ENCODE data around the gene OSBPL1A. TPM values are rescaled to one million over a fixed set of nuclear protein-coding genes. Genes with fewer than 3 reads are reported as not detected.
"Not testable (repeated sequence)": the region's sequence is repeated elsewhere in the genome, so short reads cannot be mapped to it uniquely, and the experiment has no call there.

OSBPL1A gene
- total and polyA plus RNA-seq, 2 experiments from 2014 or later = 24.6 to 31.3 TPM

DNA sequence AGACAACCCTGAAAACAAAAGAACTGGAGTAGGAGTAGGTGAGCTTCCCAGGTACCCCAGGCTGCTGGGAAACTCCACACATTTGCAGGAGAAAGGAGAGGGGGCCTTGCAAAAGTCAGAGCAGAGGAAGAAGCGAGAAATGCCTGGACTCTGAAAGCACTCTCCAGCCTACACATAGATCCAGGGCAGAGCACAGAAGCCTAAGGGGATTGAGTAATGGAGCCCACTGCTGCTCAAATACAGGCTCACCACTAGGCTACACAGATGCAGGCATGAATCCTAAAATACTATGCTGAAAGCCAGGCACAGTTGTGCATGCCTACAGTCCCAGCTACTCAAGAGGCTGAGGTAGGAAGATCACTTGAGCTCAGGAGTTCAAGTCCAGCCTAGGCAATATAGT is 33.4 kb downstream of the OSBPL1A start:
- no peak for DNase-seq (ENCODE audit: low spot score)
- no peaks in the 10 kb centered on the region for H3K4me1 ChIP-seq (ENCODE audit: insufficient read depth)
- H3K27ac ChIP-seq = no peak overlapping the region
- WGBS (ENCODE audit: low lambda C conversion rate, missing lambda C conversion rate) = 100% methylated on average over 1 of the region's 1 CpG
- no peak for TF ChIP-seq EZH2phosphoT487 (IDR thresholded peaks at IDR 0.05; ENCODE audit: low read depth, severe bottlenecking, unreplicated experiment)
- no peak for TF ChIP-seq EZH2 (IDR thresholded peaks at IDR 0.05; ENCODE audit: borderline replicate concordance)
- TF ChIP-seq, protein P1, sequence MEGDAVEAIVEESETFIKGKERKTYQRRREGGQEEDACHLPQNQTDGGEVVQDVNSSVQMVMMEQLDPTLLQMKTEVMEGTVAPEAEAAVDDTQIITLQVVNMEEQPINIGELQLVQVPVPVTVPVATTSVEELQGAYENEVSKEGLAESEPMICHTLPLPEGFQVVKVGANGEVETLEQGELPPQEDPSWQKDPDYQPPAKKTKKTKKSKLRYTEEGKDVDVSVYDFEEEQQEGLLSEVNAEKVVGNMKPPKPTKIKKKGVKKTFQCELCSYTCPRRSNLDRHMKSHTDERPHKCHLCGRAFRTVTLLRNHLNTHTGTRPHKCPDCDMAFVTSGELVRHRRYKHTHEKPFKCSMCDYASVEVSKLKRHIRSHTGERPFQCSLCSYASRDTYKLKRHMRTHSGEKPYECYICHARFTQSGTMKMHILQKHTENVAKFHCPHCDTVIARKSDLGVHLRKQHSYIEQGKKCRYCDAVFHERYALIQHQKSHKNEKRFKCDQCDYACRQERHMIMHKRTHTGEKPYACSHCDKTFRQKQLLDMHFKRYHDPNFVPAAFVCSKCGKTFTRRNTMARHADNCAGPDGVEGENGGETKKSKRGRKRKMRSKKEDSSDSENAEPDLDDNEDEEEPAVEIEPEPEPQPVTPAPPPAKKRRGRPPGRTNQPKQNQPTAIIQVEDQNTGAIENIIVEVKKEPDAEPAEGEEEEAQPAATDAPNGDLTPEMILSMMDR (IDR thresholded peaks at IDR 0.05; ENCODE audit: poor library complexity) = no peak
- no peaks in the 10 kb centered on the region for H3K36me3 ChIP-seq (replicated peaks; ENCODE audit: insufficient read depth, low read depth)
- no peaks in the 10 kb centered on the region for H3K27me3 ChIP-seq
- H3K79me2 ChIP-seq = no peaks in the 10 kb centered on the region
- no peak overlapping the region for H3K4me3 ChIP-seq
- no peak overlapping the region for H3K4me2 ChIP-seq
- no peaks in the 10 kb centered on the region for H4K20me1 ChIP-seq (ENCODE audit: insufficient read depth, poor library complexity, severe bottlenecking)
- no peaks in the 10 kb centered on the region for H3K9me2 ChIP-seq (replicated peaks; ENCODE audit: insufficient read depth)
- no peaks in the 10 kb centered on the region for H3K9me3 ChIP-seq (ENCODE audit: low read depth)
- no peak overlapping the region for H2AFZ ChIP-seq

DNA sequence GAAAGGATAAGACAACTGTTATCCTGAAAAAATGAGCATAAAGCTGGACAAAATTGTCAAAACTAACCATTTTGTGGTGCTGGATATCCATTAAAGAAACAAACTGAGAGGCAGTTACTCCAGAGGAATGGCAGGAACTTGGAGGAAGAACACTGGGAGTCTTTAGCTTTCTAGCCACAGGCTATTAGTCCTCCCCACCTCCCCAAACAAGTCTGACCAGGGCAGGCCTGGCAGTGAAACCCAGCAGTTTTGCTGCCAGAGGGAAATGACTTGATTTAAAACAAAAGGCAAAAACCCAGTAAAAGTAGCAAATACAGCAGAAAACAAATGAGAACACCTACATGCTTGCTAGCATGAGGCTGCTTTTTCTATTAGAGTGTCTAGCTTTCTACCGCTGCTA is 34.9 kb downstream of the OSBPL1A start:
- H3K9me2 ChIP-seq (replicated peaks; ENCODE audit: insufficient read depth) = no peaks in the 10 kb centered on the region
- no peak overlapping the region for H3K4me3 ChIP-seq
- H3K9me3 ChIP-seq (ENCODE audit: low read depth) = no peaks in the 10 kb centered on the region
- 86% methylated on average over 1 of the region's 1 CpG for WGBS (ENCODE audit: low lambda C conversion rate, missing lambda C conversion rate)
- no peak for DNase-seq (ENCODE audit: low spot score)
- no peaks in the 10 kb centered on the region for H3K4me1 ChIP-seq (ENCODE audit: insufficient read depth)
- no peaks in the 10 kb centered on the region for H3K36me3 ChIP-seq (replicated peaks; ENCODE audit: insufficient read depth, low read depth)
- no peak overlapping the region for H3K27ac ChIP-seq
- TF ChIP-seq, protein P1 (IDR thresholded peaks at IDR 0.05; ENCODE audit: poor library complexity) = no peak
- H3K27me3 ChIP-seq = no peaks in the 10 kb centered on the region
- H3K79me2 ChIP-seq = no peaks in the 10 kb centered on the region
- H2AFZ ChIP-seq = no peak overlapping the region
- H3K4me2 ChIP-seq = no peak overlapping the region
- H4K20me1 ChIP-seq (ENCODE audit: insufficient read depth, poor library complexity, severe bottlenecking) = no peaks in the 10 kb centered on the region

DNA sequence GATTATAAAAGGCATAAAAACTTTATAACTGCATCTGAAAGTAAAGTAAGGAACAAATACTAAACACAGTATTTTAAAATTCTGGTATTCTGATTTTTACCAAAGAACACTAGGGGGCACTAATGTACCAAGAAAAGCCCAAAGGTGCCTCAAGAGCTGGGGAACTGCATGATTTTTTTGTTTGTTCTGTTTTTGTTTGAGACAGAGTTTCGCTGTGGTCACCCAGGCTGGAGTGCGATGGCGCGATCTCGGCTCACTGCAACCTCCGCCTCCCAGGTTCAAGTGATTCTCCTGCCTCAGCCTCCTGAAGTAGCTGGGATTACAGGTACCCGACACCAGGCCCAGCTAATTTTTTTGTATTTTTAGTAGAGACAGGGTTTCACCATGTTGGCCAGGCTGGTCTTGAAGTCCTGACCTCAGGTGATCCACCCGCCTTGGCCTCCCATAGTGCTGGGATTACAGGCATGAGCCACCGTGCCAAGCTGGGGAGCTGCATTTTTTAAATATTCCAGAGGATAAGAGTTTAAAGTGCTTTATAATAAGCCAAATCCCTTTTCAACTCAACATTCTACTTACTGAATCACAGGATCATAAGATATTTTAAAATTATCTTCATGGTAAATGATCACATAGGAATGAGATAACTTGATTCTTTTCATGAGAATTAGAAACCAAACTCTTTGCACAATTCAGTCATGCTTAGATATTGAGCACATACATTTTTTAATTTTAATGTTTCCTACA is 37.7 kb downstream of the OSBPL1A start:
- H3K9me3 ChIP-seq (ENCODE audit: low read depth); H3K4me3 ChIP-seq; H3K36me3 ChIP-seq (replicated peaks; ENCODE audit: insufficient read depth, low read depth); H3K4me1 ChIP-seq (ENCODE audit: insufficient read depth); H3K27ac ChIP-seq; H3K27me3 ChIP-seq; H3K9me2 ChIP-seq (replicated peaks; ENCODE audit: insufficient read depth); H3K79me2 ChIP-seq; H4K20me1 ChIP-seq (ENCODE audit: insufficient read depth, poor library complexity, severe bottlenecking): not testable (repeated sequence)
- TF ChIP-seq, protein P1 (IDR thresholded peaks at IDR 0.05; ENCODE audit: poor library complexity) = peak; percentile 85
- WGBS (ENCODE audit: low lambda C conversion rate, missing lambda C conversion rate) = 26% methylated on average over 9 of the region's 9 CpGs
- H2AFZ ChIP-seq = peak overlapping the region; percentile 20
- peak overlapping the region; percentile 57 for H3K4me2 ChIP-seq
- DNase-seq (ENCODE audit: low spot score) = peak; percentile 67

DNA sequence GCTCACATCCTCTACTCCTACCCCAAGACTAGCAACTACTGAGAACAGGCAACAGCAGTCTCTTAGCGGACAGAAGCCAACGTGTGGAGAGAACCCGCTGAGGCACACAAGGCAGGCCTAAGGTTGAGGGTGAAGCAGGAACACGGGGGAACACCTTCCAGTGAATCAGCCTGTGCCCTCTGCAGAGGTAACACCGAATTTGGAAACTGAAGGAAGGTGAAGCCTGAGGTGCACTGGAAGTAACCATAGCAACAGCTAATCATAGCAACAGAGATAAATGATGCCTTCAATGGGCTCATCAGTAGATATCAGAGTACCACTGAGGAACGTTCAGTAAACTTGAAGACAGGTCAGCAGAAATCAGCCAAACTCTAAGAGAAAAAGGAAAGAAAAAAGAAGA is 43.3 kb downstream of the OSBPL1A start:
- Histone ChIP-seq H2AFZ (no peak overlapping the region), H4K20me1 (ENCODE audit: insufficient read depth, poor library complexity, severe bottlenecking) (no peaks in the 10 kb centered on the region), H3K79me2 (no peaks in the 10 kb centered on the region), H3K9me3 (ENCODE audit: low read depth) (no peaks in the 10 kb centered on the region), H3K27me3 (no peaks in the 10 kb centered on the region), H3K4me1 (ENCODE audit: insufficient read depth) (no peaks in the 10 kb centered on the region), H3K27ac (no peak overlapping the region), H3K9me2 (replicated peaks; ENCODE audit: insufficient read depth) (no peaks in the 10 kb centered on the region), H3K36me3 (replicated peaks; ENCODE audit: insufficient read depth, low read depth) (no peaks in the 10 kb centered on the region), H3K4me3 (no peak overlapping the region), H3K4me2 (no peak overlapping the region)
- DNase-seq (ENCODE audit: low spot score) = no peak
- TF ChIP-seq EZH2 (IDR thresholded peaks at IDR 0.05; ENCODE audit: borderline replicate concordance) (no peak), EZH2phosphoT487 (IDR thresholded peaks at IDR 0.05; ENCODE audit: low read depth, severe bottlenecking, unreplicated experiment) (no peak)
- TF ChIP-seq, protein P1 (IDR thresholded peaks at IDR 0.05; ENCODE audit: poor library complexity) = no peak
- WGBS (ENCODE audit: low lambda C conversion rate, missing lambda C conversion rate) = 86% methylated on average over 6 of the region's 6 CpGs
